HepG2 (cell line): Measurements from ENCODE around the gene CDK3. TPM values are rescaled to one million over a fixed set of nuclear protein-coding genes. Genes with fewer than 3 reads are reported as not detected.

Experiments used
- AFF4 ChIP-seq: sonication (generic); formaldehyde crosslinking; IDR thresholded peaks from 2 replicates; pipeline ENCODE4 v1.4.0; 2020; ENCODE audit warnings: missing genetic modification reagents
- AHR ChIP-seq: IDR thresholded peaks from 2 replicates; pipeline ENCODE4 v1.6.1; 2018; ENCODE audit warnings: missing genetic modification reagents, missing compliant biosample characterization
- CHCHD3 ChIP-seq: sonication (generic); formaldehyde crosslinking; IDR thresholded peaks from 2 replicates; pipeline ENCODE4 v1.8.0; 2022; ENCODE audit warnings: mild to moderate bottlenecking, missing genetic modification reagents, moderate library complexity
- CREB3 ChIP-seq: sonication (generic); formaldehyde crosslinking; IDR thresholded peaks from 2 replicates; pipeline ENCODE4 v1.5.0; 2020; ENCODE audit warnings: missing genetic modification reagents
- FOXK2 ChIP-seq: fragments of 450-650 bp; IDR thresholded peaks from 2 replicates; pipeline ENCODE4 v1.6.1; 2016
- MATR3 ChIP-seq: sonication (generic); formaldehyde crosslinking; IDR thresholded peaks from 2 replicates; pipeline ENCODE4 v1.4.0; 2020; ENCODE audit warnings: missing genetic modification reagents
- NFYB ChIP-seq: sonication (generic); formaldehyde crosslinking; IDR thresholded peaks from 2 replicates; pipeline ENCODE4 v1.4.0; 2020; ENCODE audit warnings: missing genetic modification reagents
- NR0B2 ChIP-seq: sonication (generic); formaldehyde crosslinking; IDR thresholded peaks from 2 replicates; pipeline ENCODE4 v1.4.0; 2020; ENCODE audit warnings: mild to moderate bottlenecking, missing genetic modification reagents
- NR2F6 ChIP-seq, 2 experiments: IDR thresholded peaks; 2 replicates each; pipeline ENCODE4 v1.6.1; 2016; ENCODE audit warnings: antibody characterized with exemption in 1 of 2, mild to moderate bottlenecking in 1 of 2
- ONECUT2 ChIP-seq: sonication (generic); formaldehyde crosslinking; IDR thresholded peaks from 2 replicates; pipeline ENCODE4 v1.4.0; 2020; ENCODE audit warnings: missing genetic modification reagents
- PPARG ChIP-seq: conservative IDR thresholded peaks from 2 replicates; pipeline ENCODE4 v1.6.1; 2016; ENCODE audit warnings: missing biosample characterization, missing genetic modification reagents
- RELA ChIP-seq: sonication (generic); formaldehyde crosslinking; IDR thresholded peaks from 2 replicates; pipeline ENCODE4 v1.4.0; 2020; ENCODE audit warnings: missing genetic modification reagents
- SNRNP70 ChIP-seq: fragments of 200-400 bp; formaldehyde crosslinking; IDR thresholded peaks from 2 replicates; pipeline ENCODE4 v1.6.1; 2017; ENCODE audit warnings: mild to moderate bottlenecking, low read depth, low read length, moderate library complexity
- SYNCRIP ChIP-seq: fragments of 200-400 bp; formaldehyde crosslinking; IDR thresholded peaks from 2 replicates; pipeline ENCODE4 v1.6.1; 2018; ENCODE audit warnings: mild to moderate bottlenecking, low read depth, low read length; ENCODE audit not compliant: insufficient read depth
- TBX3 ChIP-seq: fragments of 450-650 bp; IDR thresholded peaks from 2 replicates; pipeline ENCODE4 v1.6.1; 2017; ENCODE audit warnings: antibody characterized with exemption, mild to moderate bottlenecking, inconsistent platforms, borderline replicate concordance
- ZBTB10 ChIP-seq: sonication (generic); formaldehyde crosslinking; IDR thresholded peaks from 2 replicates; pipeline ENCODE4 v1.4.0; 2020; ENCODE audit warnings: missing genetic modification reagents, borderline replicate concordance
- ZNF160 ChIP-seq: sonication (generic); formaldehyde crosslinking; IDR thresholded peaks from 2 replicates; pipeline ENCODE4 v1.8.0; 2022; ENCODE audit warnings: mild to moderate bottlenecking, inconsistent platforms, missing genetic modification reagents
- ZNF274 ChIP-seq: sonication (generic); formaldehyde crosslinking; IDR thresholded peaks from 2 replicates; pipeline ENCODE4 v1.5.1; 2020; ENCODE audit warnings: mild to moderate bottlenecking, missing genetic modification reagents
- ZNF567 ChIP-seq: sonication (generic); formaldehyde crosslinking; IDR thresholded peaks from 2 replicates; pipeline ENCODE4 v1.8.1; 2023; ENCODE audit warnings: mild to moderate bottlenecking, missing genetic modification reagents, borderline replicate concordance
- ZNF670 ChIP-seq: sonication (generic); formaldehyde crosslinking; IDR thresholded peaks from 2 replicates; pipeline ENCODE4 v1.8.0; 2022; ENCODE audit warnings: mild to moderate bottlenecking, missing genetic modification reagents, borderline replicate concordance
- ZNF781 ChIP-seq: sonication (generic); formaldehyde crosslinking; IDR thresholded peaks from 2 replicates; pipeline ENCODE4 v1.5.1; 2020; ENCODE audit warnings: borderline replicate concordance, mild to moderate bottlenecking, missing genetic modification reagents; ENCODE audit errors: not compliant biosample characterization
- ZSCAN9 ChIP-seq: IDR thresholded peaks from 2 replicates; pipeline ENCODE4 v1.6.1; 2016; ENCODE audit warnings: borderline replicate concordance
- polyA plus RNA-seq, 8 experiments: library from polyadenylated mRNA; depleted of rRNA in 3 of 8; stranded (reverse) in 7 of 8; unstranded in 1 of 8; fragments of >200 nt; fragmentation: Illumina TruSeq in 4 of 8; extraction: Trizol in 4 of 8; gene quantifications; 2 replicates each; pipeline versions ENCODE4 v1.2.1 to v1.2.3, GENCODE V29; 2011 to 2016; ENCODE audit warnings: low read depth in 4 of 8, missing spikeins in 1 of 8, mixed read lengths in 1 of 8; ENCODE audit not compliant: insufficient read depth in 1 of 8
- total RNA-seq, 5 experiments: library from RNA; depleted of rRNA; stranded (reverse); fragments of >200 nt; fragmentation: Illumina TruSeq; extraction: Trizol; gene quantifications; 2 replicates each; pipeline ENCODE4 v1.2.3, GENCODE V29; 2016; ENCODE audit warnings: low read depth in 1 of 5

CDK3 gene
- total and polyA plus RNA-seq, 2 of the 13 experiments (the other 11 are each of a cell fraction or from before 2014, with no cell fraction given): 5.8 to 11.4 TPM

GRCh38 chr17:76005263-76006149 lies 4.9 kb downstream of the CDK3 start (continued):
- TF ChIP-seq ZNF567 (CRISPR knock-in tag) (no peak), ZBTB10 (CRISPR knock-in tag) (no peak), ZNF781 (CRISPR knock-in tag) (peak; percentile 43), AHR (CRISPR knock-in tag) (peak; percentile 21; the same call in 1 of the 2 replicates), NFYB (CRISPR knock-in tag) (no peak), ZNF160 (CRISPR knock-in tag) (no peak), NR2F6 (IDR thresholded peaks at IDR 0.05) (no peak), NR2F6 (CRISPR knock-in tag; IDR thresholded peaks at IDR 0.05) (no peak), PPARG (no peak), RELA (CRISPR knock-in tag) (no peak), SNRNP70 (no peak), TBX3 (no peak), NR0B2 (CRISPR knock-in tag) (peak; percentile 45; the same call in 1 of the 2 replicates), SYNCRIP (no peak), ZNF670 (no peak; the same call in 1 of the 2 replicates), FOXK2 (no peak), CHCHD3 (CRISPR knock-in tag) (no peak), AFF4 (CRISPR knock-in tag) (no peak), ZSCAN9 (CRISPR knock-in tag) (no peak), ONECUT2 (CRISPR knock-in tag) (no peak), CREB3 (CRISPR knock-in tag) (0 out of 2 replicates have a peak, but pooled peaks have one; percentile 28), ZNF274 (CRISPR knock-in tag) (no peak), MATR3 (CRISPR knock-in tag) (no peak)
